Common myeloid progenitor, CD34-positive (primary cell): ENCODE results near the gene ANXA9.

Experiments
- CTCF ChIA-PET: fragments of 350-600 bp; sonication (Branson Sonifier 250); formaldehyde crosslinking; loops from one replicate; lab custom pipeline; 2021; ENCODE audit warnings: antibody characterized with exemption; lab: Charles Lee
- POLR2A ChIA-PET: fragments of 350-600 bp; sonication (Branson Sonifier 250); formaldehyde crosslinking; loops from one replicate; lab custom pipeline; 2021; ENCODE audit warnings: antibody characterized with exemption; lab: Charles Lee
- DNase-seq, 3 donors: peaks; one replicate each; pipeline versions ENCODE4 v3.0.0 to v3.0.0-alpha.2; 2013
- H3K27ac ChIP-seq, 2 experiments: 1 replicate in 1 of 2; 2 replicates in 1 of 2; pipeline ENCODE4 v1.7.0; 2013; ENCODE audit warnings: inconsistent platforms in 2 of 2, low read length in 2 of 2, mild to moderate bottlenecking in 2 of 2, low read depth in 1 of 2, moderate library complexity in 1 of 2; ENCODE audit not compliant: severe bottlenecking in 2 of 2, insufficient read depth in 1 of 2, poor library complexity in 1 of 2
- H3K27me3 ChIP-seq, 5 experiments: replicated peaks in 2 of 5; 1 replicate in 3 of 5; 2 replicates in 2 of 5; pipeline versions ENCODE4 v1.6.1 to v1.7.0; 2013; ENCODE audit warnings: low read length in 4 of 5, mild to moderate bottlenecking in 2 of 5, moderate library complexity in 2 of 5, inconsistent platforms in 1 of 5; ENCODE audit not compliant: insufficient read depth in 5 of 5, control insufficient read depth in 4 of 5
- H3K36me3 ChIP-seq, 4 experiments: 1 replicate in 2 of 4; 2 replicates in 2 of 4; pipeline versions ENCODE4 v1.6.1 to v1.7.0; 2013; ENCODE audit warnings: low read length in 3 of 4, control low read depth in 1 of 4, mild to moderate bottlenecking in 1 of 4; ENCODE audit not compliant: control insufficient read depth in 4 of 4, insufficient read depth in 4 of 4
- H3K4me1 ChIP-seq, 4 experiments: 1 replicate in 3 of 4; 2 replicates in 1 of 4; pipeline versions ENCODE4 v1.6.1 to v1.7.1; 2013; ENCODE audit warnings: low read length in 3 of 4, mild to moderate bottlenecking in 3 of 4, control low read depth in 1 of 4, inconsistent platforms in 1 of 4, moderate library complexity in 1 of 4; ENCODE audit not compliant: control insufficient read depth in 4 of 4, insufficient read depth in 4 of 4; ENCODE audit errors: control extremely low read depth in 1 of 4
- H3K4me3 ChIP-seq, 7 experiments: 1 replicate in 4 of 7; 2 replicates in 3 of 7; pipeline versions ENCODE4 v1.5.1 to v1.7.0; 2013; ENCODE audit warnings: mild to moderate bottlenecking in 7 of 7, low read length in 6 of 7, moderate library complexity in 6 of 7, inconsistent platforms in 2 of 7, low read depth in 2 of 7, control low read depth in 1 of 7; ENCODE audit not compliant: insufficient read depth in 4 of 7, control insufficient read depth in 1 of 7; ENCODE audit errors: extremely low read depth in 1 of 7
- H3K9me3 ChIP-seq, 5 experiments: 1 replicate in 4 of 5; 2 replicates in 1 of 5; pipeline versions ENCODE4 v1.6.1 to v1.7.1; 2013; ENCODE audit warnings: low read length in 4 of 5, mild to moderate bottlenecking in 2 of 5, inconsistent platforms in 1 of 5, low read depth in 1 of 5, moderate library complexity in 1 of 5; ENCODE audit not compliant: control insufficient read depth in 4 of 5, insufficient read depth in 2 of 5; ENCODE audit errors: control extremely low read depth in 1 of 5
- WGBS: methylation state at CpG from one replicate; pipeline ENCODE4 v1.1.5; 2013; ENCODE audit not compliant: insufficient coverage; 5-methylcytosine and 5-hydroxymethylcytosine counted together

The ANXA9 gene

GRCh38 chr1:150995896-150996295, 13.8 kb downstream of the ANXA9 start:
- ChIA-PET CTCF (interaction anchor here (0.9 to 12.3 kb wide), 9 partner anchors 10 to 70 kb away, joined by 3 to 235 read pairs (median 4); partner anchors contain the start of genes ANXA9, MINDY1 and SETDB1), POLR2A (interaction anchor here (0.6 to 1.3 kb wide), 2 partner anchors 10 to 19 kb away, joined by 3 to 4 read pairs; partner anchors contain the start of gene MINDY1)
- DNase-seq = peak in 2 of 3 donors; percentile 17 to 33
- H3K9me3 ChIP-seq = no peaks in the 10 kb centered on the region
- H3K4me1 ChIP-seq = peaks cover 8 to 28% (median 24%) of the 10 kb centered on the region in 4 experiments
- no peak overlapping the region for H3K27ac ChIP-seq
- H3K27me3 ChIP-seq = no peaks in the 10 kb centered on the region
- no peak overlapping the region for H3K4me3 ChIP-seq
- WGBS = 62% methylated on average over 9 of the region's 9 CpGs
- peaks cover 5 to 30% (median 16%) of the 10 kb centered on the region in 4 experiments for H3K36me3 ChIP-seq

GRCh38 chr1:150997126-150997872, 15.2 kb downstream of the ANXA9 start:
- H3K9me3 ChIP-seq = no peaks in the 10 kb centered on the region
- no peak overlapping the region for H3K27ac ChIP-seq
- no peaks in the 10 kb centered on the region for H3K27me3 ChIP-seq
- H3K4me1 ChIP-seq = peaks cover 12 to 40% (median 37%) of the 10 kb centered on the region in 4 experiments
- peaks cover 5 to 33% (median 23%) of the 10 kb centered on the region in 4 experiments for H3K36me3 ChIP-seq
- 96% methylated on average over 18 of the region's 20 CpGs for WGBS
- no peak overlapping the region for H3K4me3 ChIP-seq
- no peak for DNase-seq
- POLR2A ChIA-PET = interaction anchor here (0.6 to 1.2 kb wide), 2 partner anchors 9 to 59 kb away, joined by 3 read pairs; partner anchors contain the start of gene MINDY1
- CTCF ChIA-PET = interaction anchor here (1.0 to 12.3 kb wide), 6 partner anchors 8 to 158 kb away, joined by 3 to 235 read pairs (median 6); partner anchors contain the start of genes ANXA9, MINDY1 and SETDB1

- 70% methylated on average over 4 of the region's 5 CpGs for WGBS
- no peaks in the 10 kb centered on the region for H3K9me3 ChIP-seq
- no peak overlapping the region for H3K27ac ChIP-seq
- H3K4me3 ChIP-seq = no peak overlapping the region
- peaks cover 5 to 36% (median 23%) of the 10 kb centered on the region in 4 experiments for H3K36me3 ChIP-seq
- ChIA-PET CTCF (interaction anchor here (1.8 to 12.3 kb wide), 5 partner anchors 8 to 157 kb away, joined by 3 to 235 read pairs (median 7); partner anchors contain the start of genes ANXA9, MINDY1 and SETDB1), POLR2A (interaction anchor here (0.6 to 1.2 kb wide), 2 partner anchors 8 to 58 kb away, joined by 3 read pairs; partner anchors contain the start of gene MINDY1)
- no peak for DNase-seq
- no peaks in the 10 kb centered on the region for H3K27me3 ChIP-seq
- peaks cover 17 to 46% (median 44%) of the 10 kb centered on the region in 4 experiments for H3K4me1 ChIP-seq
Observed at GRCh38 chr1:150997949-150998348, 15.9 kb downstream of the ANXA9 start.

- Histone ChIP-seq H3K27ac (peak overlapping the region; percentile 41 to 79), H3K4me1 (peaks cover 20 to 58% (median 55%) of the 10 kb centered on the region in 4 experiments), H3K27me3 (no peaks in the 10 kb centered on the region), H3K4me3 (peak overlapping the region in 2 of 7 experiments; percentile 48 to 50), H3K36me3 (peaks cover 5 to 36% (median 23%) of the 10 kb centered on the region in 4 experiments), H3K9me3 (no peaks in the 10 kb centered on the region)
- 3% methylated on average over 6 of the region's 17 CpGs for WGBS
- ChIA-PET POLR2A (interaction anchor here (0.5 to 0.6 kb wide), 2 partner anchors 14 to 30 kb away, joined by 3 read pairs; no protein-coding TSS in a partner anchor), CTCF (interaction anchor here (0.9 to 12.3 kb wide), 6 partner anchors 6 to 156 kb away, joined by 3 to 235 read pairs (median 5); partner anchors contain the start of genes ANXA9 and MINDY1)
- DNase-seq = peak; percentile 68 to 92 (median 90)
Observed at GRCh38 chr1:150999051-150999674, 17.1 kb downstream of the ANXA9 start.

GRCh38 chr1:150999926-151000325, 17.8 kb downstream of the ANXA9 start:
- no peak for DNase-seq
- H3K4me3 ChIP-seq = peak overlapping the region in 1 of 7 experiments; percentile 50
- ChIA-PET POLR2A (interaction anchor here (0.5 kb wide), 2 partner anchors 30 to 70 kb away, joined by 3 read pairs; no protein-coding TSS in a partner anchor), CTCF (interaction anchor here (0.5 to 12.3 kb wide), 4 partner anchors 9 to 166 kb away, joined by 3 to 235 read pairs (median 5); partner anchors contain the start of genes ANXA9, LYSMD1 and SCNM1)
- peak overlapping the region; percentile 41 to 79 for H3K27ac ChIP-seq
- peaks cover 5 to 36% (median 23%) of the 10 kb centered on the region in 4 experiments for H3K36me3 ChIP-seq
- H3K9me3 ChIP-seq = no peaks in the 10 kb centered on the region
- no peaks in the 10 kb centered on the region for H3K27me3 ChIP-seq
- 0% methylated on average over 1 of the region's 2 CpGs for WGBS
- peaks cover 21 to 65% (median 61%) of the 10 kb centered on the region in 4 experiments for H3K4me1 ChIP-seq

- Histone ChIP-seq H3K4me1 (peaks cover 21 to 70% (median 66%) of the 10 kb centered on the region in 4 experiments), H3K27ac (no peak overlapping the region), H3K27me3 (no peaks in the 10 kb centered on the region), H3K36me3 (peaks cover 3 to 32% (median 21%) of the 10 kb centered on the region in 4 experiments), H3K9me3 (no peaks in the 10 kb centered on the region), H3K4me3 (no peak overlapping the region)
- whole genome bisulfite sequencing = 100% methylated on average over 3 of the region's 3 CpGs
- ChIA-PET CTCF (interaction anchor here (0.5 to 12.3 kb wide), 4 partner anchors 9 to 166 kb away, joined by 3 to 235 read pairs (median 5); partner anchors contain the start of genes ANXA9, LYSMD1 and SCNM1), POLR2A (interaction anchor here (0.5 kb wide), 1 partner anchor 70 kb away, joined by 3 read pairs; no protein-coding TSS in a partner anchor)
- DNase-seq = no peak
Observed at GRCh38 chr1:151000408-151000807, 18.3 kb downstream of the ANXA9 start.
